Activated CD8-positive, alpha-beta T cell treated with anti-CD3 and anti-CD28 coated beads, Interleukin-2, amount 10 ng/mL, durations not matched to agents 7 days and 5 days (primary cell): ENCODE data around the gene CPT2. TPM values are rescaled to one million over a fixed set of nuclear protein-coding genes. Genes with fewer than 3 reads are reported as not detected.
A peak's percentile ranks its signal among the peaks of the same experiment; 100 is the strongest.

Experiments used
- ATAC-seq: fragments of 150-1000 bp; cut with Tn5 transposase; one replicate; pipeline ENCODE4 v1.10.0; 2021; ENCODE audit warnings: moderate library complexity
- CTCF ChIA-PET: fragments of 350-600 bp; sonication (Branson Sonifier 250); formaldehyde crosslinking; loops from one replicate; lab custom pipeline; 2021; ENCODE audit warnings: antibody characterized with exemption; lab: Charles Lee
- POLR2A ChIA-PET: fragments of 350-600 bp; sonication (Branson Sonifier 250); formaldehyde crosslinking; loops from one replicate; lab custom pipeline; 2021; ENCODE audit warnings: antibody characterized with exemption; lab: Charles Lee
- DNase-seq: peaks from one replicate; pipeline ENCODE4 v3.0.0-alpha.2; 2020
- H3K27ac Mint-ChIP-seq: one replicate; pipeline ENCODE4 v1.8.0; 2021; ENCODE audit warnings: mild to moderate bottlenecking, mixed read lengths
- H3K27me3 Mint-ChIP-seq: one replicate; pipeline ENCODE4 v1.8.0; 2021; ENCODE audit warnings: low read depth, mixed read lengths
- H3K36me3 Mint-ChIP-seq: one replicate; pipeline ENCODE4 v1.8.0; 2021; ENCODE audit warnings: low read depth, mixed read lengths
- H3K4me1 Mint-ChIP-seq: one replicate; pipeline ENCODE4 v1.8.0; 2021; ENCODE audit warnings: low read depth, mixed read lengths
- H3K4me3 Mint-ChIP-seq: one replicate; pipeline ENCODE4 v1.8.0; 2021; ENCODE audit warnings: mild to moderate bottlenecking, mixed read lengths
- H3K9me3 Mint-ChIP-seq: one replicate; pipeline ENCODE4 v1.8.0; 2022; ENCODE audit warnings: mixed read lengths; ENCODE audit not compliant: insufficient read depth
- total RNA-seq, 2 experiments: library from RNA; stranded (reverse); gene quantifications; one replicate each; pipeline ENCODE4 v1.2.3, GENCODE V29; 2021

CPT2 gene
- total RNA-seq, result 10 to 100 TPM; 11.6 to 12.7 TPM

DNA sequence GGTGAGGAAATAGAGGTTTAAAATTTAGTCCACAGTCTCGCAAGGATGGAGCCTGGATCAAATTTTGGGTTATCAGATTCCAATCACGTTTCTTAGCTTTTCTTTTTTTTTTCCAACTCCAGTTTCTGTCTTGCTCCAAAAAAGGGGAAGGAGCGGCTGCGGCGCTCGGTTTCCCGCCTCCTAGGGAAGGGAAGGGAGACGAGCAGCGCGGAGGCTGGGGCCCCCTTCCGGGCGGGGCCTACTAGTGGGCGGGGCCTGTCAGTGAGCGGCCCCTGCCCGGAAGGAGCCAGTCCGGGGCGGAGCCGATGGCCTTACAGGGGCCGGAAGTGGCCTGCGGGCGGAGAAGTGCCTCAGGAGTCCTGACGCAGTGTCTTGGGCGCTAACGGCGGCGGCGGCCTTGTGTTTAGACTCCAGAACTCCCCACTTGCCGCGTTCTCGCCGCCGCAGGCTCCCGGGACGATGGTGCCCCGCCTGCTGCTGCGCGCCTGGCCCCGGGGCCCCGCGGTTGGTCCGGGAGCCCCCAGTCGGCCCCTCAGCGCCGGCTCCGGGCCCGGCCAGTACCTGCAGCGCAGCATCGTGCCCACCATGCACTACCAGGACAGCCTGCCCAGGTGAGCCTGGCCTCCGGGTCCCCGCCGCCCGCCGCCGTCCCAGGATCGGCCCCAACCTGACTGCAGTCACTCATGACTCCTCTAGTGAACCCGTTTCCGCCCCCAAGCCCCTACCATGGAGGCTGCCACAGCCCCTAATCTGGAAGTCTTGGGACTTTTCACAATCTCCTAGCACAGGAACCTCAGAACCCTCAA is at the start of gene CPT2:
Gene CPT2 (plus strand): TSS at position 340 of the 806 bp plus-strand sequence. CDS start 120 bp downstream, at position 460.
- ATAC-seq (peak; percentile 99), DNase-seq (peak; percentile 95)
- Mint-ChIP-seq H3K4me3 (peak within 1 kb of the TSS; percentile 85), H3K27me3 (no peaks in the 10 kb centered on the region), H3K27ac (peak within 1 kb of the TSS; percentile 97), H3K36me3 (peaks cover 22% of the 10 kb centered on the region), H3K9me3 (no peaks in the 10 kb centered on the region), H3K4me1 (peaks cover 27% of the 10 kb centered on the region)
- POLR2A ChIA-PET, result interaction anchor here (0.6 kb wide), 5 partner anchors 17 to 467 kb away, joined by 3 to 4 read pairs (median 3); no protein-coding TSS in a partner anchor
- CTCF ChIA-PET, result interaction anchor here (1.2 to 4.0 kb wide), 3 partner anchors 11 to 14 kb away, joined by 5 to 34 read pairs (median 6); no protein-coding TSS in a partner anchor

DNA sequence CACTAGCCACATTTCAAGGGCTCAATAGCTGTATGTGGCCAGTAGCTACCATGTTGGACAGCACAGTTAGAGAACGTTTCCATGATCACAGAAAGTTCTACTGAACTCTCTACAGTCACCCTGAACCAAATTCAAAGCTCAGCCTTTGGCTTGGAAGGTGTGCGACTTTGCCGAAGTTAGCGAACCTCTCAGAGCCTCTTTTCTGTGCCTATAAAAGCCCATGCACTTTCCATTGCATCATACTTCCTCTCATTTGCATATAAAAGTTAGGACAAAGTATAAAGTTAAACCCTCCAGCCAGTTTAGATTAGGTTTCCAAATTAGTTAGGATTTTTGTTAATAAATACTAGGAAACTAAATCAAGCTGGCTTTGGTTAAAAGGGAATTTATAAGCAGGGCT is 49.5 kb upstream of the CPT2 start:
- POLR2A ChIA-PET, result no interaction called here
- Mint-ChIP-seq H3K4me1 (no peaks in the 10 kb centered on the region), H3K27ac (no peak overlapping the region), H3K9me3 (no peaks in the 10 kb centered on the region), H3K4me3 (no peak overlapping the region), H3K27me3 (peaks cover 7% of the 10 kb centered on the region), H3K36me3 (no peaks in the 10 kb centered on the region)
- CTCF ChIA-PET, result no interaction called here
- ATAC-seq (no peak), DNase-seq (no peak)

DNA sequence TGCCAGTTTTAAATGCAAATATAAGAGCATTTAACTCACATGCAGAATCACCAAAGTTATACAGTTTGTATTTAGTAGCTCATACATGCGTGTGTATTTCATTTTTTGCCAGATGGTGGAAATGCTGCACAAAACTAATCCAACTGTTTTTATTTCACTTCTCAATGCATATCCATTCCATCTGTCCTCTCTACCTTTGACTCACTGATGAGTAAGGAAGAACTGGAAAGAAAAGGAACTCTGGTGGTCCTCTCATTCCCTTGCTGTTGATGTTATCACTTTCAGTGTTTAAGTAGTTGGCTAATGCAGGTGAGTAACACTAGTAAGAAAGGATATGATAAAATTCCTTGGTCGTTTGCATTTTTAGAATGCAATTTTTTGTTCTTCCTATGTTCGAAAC is 48.5 kb upstream of the CPT2 start:
- no peaks in the 10 kb centered on the region for H3K9me3 Mint-ChIP-seq
- H3K36me3 Mint-ChIP-seq, result no peaks in the 10 kb centered on the region
- POLR2A ChIA-PET, result no interaction called here
- DNase-seq (no peak), ATAC-seq (no peak)
- H3K27ac Mint-ChIP-seq, result no peak overlapping the region
- no peaks in the 10 kb centered on the region for H3K4me1 Mint-ChIP-seq
- H3K4me3 Mint-ChIP-seq, result no peak overlapping the region
- peaks cover 7% of the 10 kb centered on the region for H3K27me3 Mint-ChIP-seq
- CTCF ChIA-PET, result no interaction called here

DNA sequence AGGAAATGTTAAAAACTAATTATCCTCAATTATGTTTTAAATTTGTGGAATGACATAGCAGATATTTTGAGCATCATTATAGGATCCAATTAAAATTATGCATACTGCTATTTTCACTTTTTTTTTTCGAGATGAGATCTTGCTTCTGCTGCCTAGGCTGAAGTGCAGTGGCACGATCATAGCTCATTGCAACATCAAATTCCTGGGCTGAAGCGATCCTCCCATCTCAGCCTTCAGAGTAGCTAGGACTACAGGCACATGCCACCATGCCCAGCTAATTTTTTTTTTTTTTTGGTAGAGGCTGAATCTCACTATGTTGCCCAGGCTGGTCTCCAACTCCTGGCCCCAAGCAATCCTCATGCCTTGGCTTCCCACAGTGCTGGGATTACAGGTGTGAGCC is 42.9 kb upstream of the CPT2 start:
- Mint-ChIP-seq H3K36me3 (no peaks in the 10 kb centered on the region), H3K27ac (no peak overlapping the region), H3K27me3 (peaks cover 14% of the 10 kb centered on the region), H3K4me3 (no peak overlapping the region), H3K9me3 (no peaks in the 10 kb centered on the region), H3K4me1 (no peaks in the 10 kb centered on the region)
- ATAC-seq (no peak), DNase-seq (no peak)
- ChIA-PET CTCF (no interaction called here), POLR2A (no interaction called here)

DNA sequence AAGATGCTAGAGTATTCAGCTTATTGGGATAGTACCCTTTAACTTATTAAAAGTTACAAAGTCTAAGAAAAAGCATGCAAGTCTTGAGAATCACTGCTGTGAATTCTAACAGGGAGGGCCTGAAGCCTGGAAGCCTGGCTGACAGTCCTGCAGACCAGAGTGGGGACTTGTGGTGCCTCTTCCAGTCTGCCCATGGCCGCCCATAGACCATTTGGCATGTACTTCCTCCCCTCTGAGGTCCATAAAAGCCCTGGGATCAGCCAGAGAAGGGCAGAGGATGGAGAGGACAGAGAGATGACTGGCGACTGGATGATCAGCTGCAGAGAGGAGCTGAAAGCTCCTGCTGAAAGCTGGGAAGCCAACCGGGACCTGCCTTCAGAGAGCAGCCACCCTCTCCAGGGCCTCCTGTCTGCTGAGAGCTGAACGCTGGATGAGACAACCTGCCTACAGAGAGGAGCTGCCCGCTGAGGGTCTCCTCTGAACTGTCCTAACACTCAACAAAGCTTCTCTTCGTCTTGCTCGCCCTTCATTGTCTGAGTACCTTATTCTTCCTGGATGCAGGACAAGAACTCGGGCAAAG is 41.7 kb upstream of the CPT2 start:
- no peaks in the 10 kb centered on the region for H3K36me3 Mint-ChIP-seq
- ChIA-PET CTCF (no interaction called here), POLR2A (no interaction called here)
- H3K27me3 Mint-ChIP-seq, result peaks cover 12% of the 10 kb centered on the region
- H3K27ac Mint-ChIP-seq, result no peak overlapping the region
- no peak overlapping the region for H3K4me3 Mint-ChIP-seq
- DNase-seq (no peak), ATAC-seq (no peak)
- H3K9me3 Mint-ChIP-seq, result no peaks in the 10 kb centered on the region
- H3K4me1 Mint-ChIP-seq, result no peaks in the 10 kb centered on the region

DNA sequence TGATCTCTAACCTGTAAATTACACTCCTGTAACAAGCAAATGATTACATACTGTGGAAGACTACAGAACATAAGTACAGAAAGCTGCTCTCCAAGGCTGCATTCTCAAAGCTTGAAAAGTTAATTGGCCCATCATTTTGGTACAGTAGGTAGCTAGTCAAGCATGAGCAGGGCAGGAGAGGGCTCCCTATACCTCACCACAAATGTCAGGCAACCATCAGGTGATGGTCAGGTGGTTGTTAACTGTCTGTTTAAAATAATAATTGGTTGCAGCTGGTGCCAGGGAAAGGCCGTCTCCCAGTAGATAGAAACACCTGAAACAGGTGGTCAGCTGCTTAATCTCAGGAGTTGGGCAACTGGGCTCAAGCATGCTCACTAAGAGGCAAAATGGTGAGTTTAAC is 41.1 kb upstream of the CPT2 start:
- Mint-ChIP-seq H3K4me1 (no peaks in the 10 kb centered on the region), H3K27ac (no peak overlapping the region), H3K4me3 (no peak overlapping the region), H3K9me3 (no peaks in the 10 kb centered on the region), H3K27me3 (peaks cover 12% of the 10 kb centered on the region), H3K36me3 (no peaks in the 10 kb centered on the region)
- ATAC-seq (no peak), DNase-seq (no peak)
- POLR2A ChIA-PET, result no interaction called here
- CTCF ChIA-PET, result no interaction called here

DNA sequence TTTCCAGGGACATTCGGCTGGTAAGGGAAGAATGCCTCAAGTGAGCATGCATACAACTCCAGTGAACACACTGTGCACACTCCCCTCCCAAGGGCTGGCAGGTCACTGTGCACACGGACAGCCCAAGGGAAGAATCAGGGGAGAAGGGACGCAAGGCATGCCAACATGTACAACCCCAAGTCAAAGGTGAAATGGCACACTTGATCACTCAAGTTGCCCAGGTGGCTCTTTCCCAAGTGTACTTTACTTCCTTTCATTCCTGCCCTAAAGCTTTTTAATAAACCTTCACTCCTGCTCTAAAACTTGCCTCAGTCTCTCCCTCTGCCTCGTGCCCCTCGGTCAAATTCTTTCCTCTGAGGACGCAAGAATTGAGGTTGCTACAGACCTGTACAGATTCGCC is 40.7 kb upstream of the CPT2 start:
- H3K4me3 Mint-ChIP-seq, result no peak overlapping the region

DNA sequence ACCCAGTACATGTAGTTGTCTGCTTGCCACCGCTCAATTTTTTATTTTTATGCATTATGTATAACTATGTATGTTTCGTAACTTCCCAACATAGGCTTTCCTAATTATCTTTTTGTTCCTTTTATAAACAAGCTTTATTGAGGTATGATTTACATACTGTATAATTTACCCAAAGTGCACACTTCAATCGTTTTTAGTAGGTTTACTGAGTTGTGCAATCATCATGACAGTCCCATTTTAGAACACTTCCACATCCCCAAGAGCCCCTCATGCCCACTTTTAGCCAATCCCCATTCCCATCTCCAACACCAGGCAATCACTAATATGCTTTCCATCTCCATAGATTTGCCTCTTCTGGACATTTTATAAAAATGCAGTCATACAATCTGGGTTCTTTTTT is 39.8 kb upstream of the CPT2 start:
- no peak for ATAC-seq
- H3K4me1 Mint-ChIP-seq, result no peaks in the 10 kb centered on the region
- H3K27me3 Mint-ChIP-seq, result peaks cover 8% of the 10 kb centered on the region
- no peak for DNase-seq
- H3K4me3 Mint-ChIP-seq, result no peak overlapping the region
- CTCF ChIA-PET, result no interaction called here
- no peaks in the 10 kb centered on the region for H3K36me3 Mint-ChIP-seq
- H3K27ac Mint-ChIP-seq, result no peak overlapping the region
- no peaks in the 10 kb centered on the region for H3K9me3 Mint-ChIP-seq
- POLR2A ChIA-PET, result no interaction called here

More for the DNA sequence above, 40.7 kb upstream of the CPT2 start:
- no peaks in the 10 kb centered on the region for H3K4me1 Mint-ChIP-seq
- ATAC-seq, result no peak
- no peak for DNase-seq
- POLR2A ChIA-PET, result no interaction called here
- H3K27me3 Mint-ChIP-seq, result peaks cover 8% of the 10 kb centered on the region
- H3K36me3 Mint-ChIP-seq, result no peaks in the 10 kb centered on the region
- CTCF ChIA-PET, result no interaction called here
- H3K9me3 Mint-ChIP-seq, result no peaks in the 10 kb centered on the region
- H3K27ac Mint-ChIP-seq, result no peak overlapping the region

DNA sequence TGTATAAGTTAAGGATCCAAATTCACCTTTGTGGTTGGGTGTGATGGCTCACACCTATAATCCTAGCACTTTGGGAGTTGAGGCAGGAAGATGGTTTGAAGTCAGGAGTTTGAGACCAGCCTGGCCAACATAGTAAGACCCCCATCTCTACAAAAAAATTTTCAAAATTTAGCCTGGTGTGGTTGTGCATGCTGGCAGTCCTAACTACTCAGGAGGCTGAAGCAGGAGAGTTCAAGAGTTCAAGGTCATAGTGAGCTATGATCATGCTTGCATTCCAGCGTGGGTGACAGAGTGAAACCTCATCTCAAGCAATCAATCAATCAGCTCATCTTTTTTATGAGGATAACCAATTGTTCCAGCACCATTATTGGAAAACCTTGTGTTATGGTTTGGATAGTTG is 37.7 kb upstream of the CPT2 start:
- ChIA-PET POLR2A (no interaction called here), CTCF (no interaction called here)
- Mint-ChIP-seq H3K9me3 (no peaks in the 10 kb centered on the region), H3K27ac (no peak overlapping the region), H3K4me1 (no peaks in the 10 kb centered on the region), H3K27me3 (peaks cover 14% of the 10 kb centered on the region), H3K4me3 (no peak overlapping the region), H3K36me3 (no peaks in the 10 kb centered on the region)
- DNase-seq, result no peak
- ATAC-seq, result no peak

DNA sequence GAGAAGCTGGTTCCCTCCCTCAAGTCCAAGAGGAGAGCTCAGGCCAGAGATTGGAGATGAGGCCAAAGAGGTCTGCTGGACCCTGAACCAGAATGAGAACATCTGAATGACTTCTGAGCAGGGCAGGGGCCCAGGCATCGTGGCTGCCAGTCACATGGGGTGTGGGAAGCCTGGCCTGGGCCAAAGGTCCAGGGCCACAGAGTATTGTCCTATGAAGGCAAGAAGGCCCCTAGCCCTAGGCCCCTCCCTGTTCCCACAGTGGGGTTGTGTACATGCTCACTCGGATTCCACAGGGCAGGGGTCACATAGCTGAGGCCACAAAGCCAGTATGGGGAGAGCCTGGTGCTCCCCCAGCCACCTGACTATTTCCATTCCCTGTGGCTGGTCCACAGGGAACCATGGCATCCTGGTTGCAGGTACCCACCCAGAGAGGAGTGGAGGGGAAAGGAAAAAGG is 35.7 kb upstream of the CPT2 start:
- ChIA-PET POLR2A (no interaction called here), CTCF (no interaction called here)
- no peak overlapping the region for H3K27ac Mint-ChIP-seq
- no peaks in the 10 kb centered on the region for H3K9me3 Mint-ChIP-seq
- no peaks in the 10 kb centered on the region for H3K36me3 Mint-ChIP-seq
- H3K27me3 Mint-ChIP-seq, result peaks cover 21% of the 10 kb centered on the region
- H3K4me3 Mint-ChIP-seq, result no peak overlapping the region
- ATAC-seq (no peak), DNase-seq (no peak)
- no peaks in the 10 kb centered on the region for H3K4me1 Mint-ChIP-seq

DNA sequence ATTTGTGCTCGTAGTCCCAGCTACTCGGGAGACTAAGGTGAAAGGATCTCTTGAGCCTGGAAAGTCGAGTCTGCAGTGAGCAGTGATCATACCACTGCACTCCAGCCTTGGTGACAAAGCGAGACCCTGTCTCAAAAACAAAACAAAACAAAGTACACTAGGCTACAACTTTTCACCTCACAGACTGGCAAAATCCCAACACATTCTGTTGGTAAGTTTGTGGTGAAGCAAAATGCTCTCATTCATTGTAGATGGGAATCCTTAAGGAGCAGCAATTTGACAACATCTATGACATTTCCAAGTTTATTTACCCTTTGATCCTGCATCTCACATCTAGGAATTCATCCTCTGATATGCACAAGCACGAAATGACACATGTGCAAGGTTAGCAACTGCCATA is 34.0 kb upstream of the CPT2 start:
- H3K27ac Mint-ChIP-seq, result no peak overlapping the region

DNA sequence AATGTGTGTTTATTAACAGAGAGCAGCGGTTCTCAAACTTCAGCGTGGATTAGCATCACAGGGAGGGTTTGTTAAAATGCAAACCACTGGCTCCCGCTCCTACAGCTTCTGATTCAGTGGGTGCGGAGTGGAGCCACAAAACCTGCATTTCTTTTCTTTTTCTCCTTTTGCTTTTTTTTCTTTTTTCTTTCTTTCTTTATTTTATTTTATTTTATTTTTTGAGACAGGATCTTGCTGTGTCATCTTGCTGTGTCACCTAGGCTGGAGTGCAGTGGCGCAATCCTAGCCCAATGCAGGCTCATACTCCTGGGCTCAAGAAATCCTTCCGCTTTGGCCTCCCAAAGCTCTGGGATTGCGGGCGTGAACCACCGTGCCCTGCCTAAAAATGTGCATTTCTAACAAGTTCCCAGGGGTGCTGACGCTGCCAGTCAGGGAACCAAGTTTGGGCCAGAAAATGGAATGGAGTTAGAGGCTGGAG is 33.3 kb upstream of the CPT2 start:
- ChIA-PET CTCF (interaction anchor here (0.7 kb wide), 1 partner anchor 19 kb away, joined by 4 read pairs; no protein-coding TSS in a partner anchor), POLR2A (no interaction called here)
- no peak overlapping the region for H3K4me3 Mint-ChIP-seq
- H3K36me3 Mint-ChIP-seq, result no peaks in the 10 kb centered on the region
- no peak overlapping the region for H3K27ac Mint-ChIP-seq
- ATAC-seq (no peak), DNase-seq (no peak)
- H3K27me3 Mint-ChIP-seq, result peaks cover 22% of the 10 kb centered on the region
- no peaks in the 10 kb centered on the region for H3K4me1 Mint-ChIP-seq
- no peaks in the 10 kb centered on the region for H3K9me3 Mint-ChIP-seq

More for the DNA sequence above, 34.0 kb upstream of the CPT2 start:
- no peak overlapping the region for H3K4me3 Mint-ChIP-seq
- ChIA-PET CTCF (no interaction called here), POLR2A (no interaction called here)
- no peaks in the 10 kb centered on the region for H3K4me1 Mint-ChIP-seq
- no peaks in the 10 kb centered on the region for H3K36me3 Mint-ChIP-seq
- ATAC-seq, result no peak
- H3K27me3 Mint-ChIP-seq, result peaks cover 22% of the 10 kb centered on the region
- DNase-seq, result no peak
- no peaks in the 10 kb centered on the region for H3K9me3 Mint-ChIP-seq
